Type B pancreatic cell (in vitro differentiated cells): Measurements from ENCODE around the gene CAMK1D. TPM values are rescaled to one million over a fixed set of nuclear protein-coding genes. Genes with fewer than 3 reads are reported as not detected.

Source experiments
- DNase-seq: peaks from one replicate; pipeline ENCODE4 v3.0.0; 2021; ENCODE audit warnings: mixed read lengths; ENCODE audit not compliant: unreplicated experiment; ENCODE audit errors: extremely low spot score
- H3K27ac Mint-ChIP-seq: 2 replicates; pipeline ENCODE4 v1.8.0; 2021; ENCODE audit warnings: mild to moderate bottlenecking, mixed read lengths
- H3K27me3 Mint-ChIP-seq: 2 replicates; pipeline ENCODE4 v1.8.0; 2021; ENCODE audit warnings: mixed read lengths
- H3K36me3 Mint-ChIP-seq: 2 replicates; pipeline ENCODE4 v1.8.0; 2021; ENCODE audit warnings: mixed read lengths
- H3K4me1 Mint-ChIP-seq: one replicate; pipeline ENCODE4 v1.8.0; 2021; ENCODE audit warnings: mixed read lengths; ENCODE audit not compliant: unreplicated experiment
- H3K4me3 Mint-ChIP-seq: 2 replicates; pipeline ENCODE4 v1.8.0; 2021; ENCODE audit warnings: mild to moderate bottlenecking, mixed read lengths
- H3K9me3 Mint-ChIP-seq: 2 replicates; pipeline ENCODE4 v1.8.0; 2021; ENCODE audit warnings: mixed read lengths
- total RNA-seq: library from RNA; stranded (reverse); gene quantifications from 2 replicates; pipeline ENCODE4 v1.2.1, GENCODE V29; 2021; ENCODE audit warnings: low replicate concordance
- TF ChIP-seq, protein P1 (sequence below): fragments of 200-600 bp; sonication (generic); conservative IDR thresholded peaks from 2 replicates; pipeline ENCODE4 v1.5.0; 2021; ENCODE audit warnings: antibody characterized with exemption, mild to moderate bottlenecking

The CAMK1D gene
- total RNA-seq, 1 donor from 2014 or later, result 12.2 TPM

- peaks cover 7% of the 10 kb centered on the region for H3K4me1 Mint-ChIP-seq
- H3K27me3 Mint-ChIP-seq, result no peaks in the 10 kb centered on the region
- H3K27ac Mint-ChIP-seq, result no peak overlapping the region
- TF ChIP-seq, protein P1, sequence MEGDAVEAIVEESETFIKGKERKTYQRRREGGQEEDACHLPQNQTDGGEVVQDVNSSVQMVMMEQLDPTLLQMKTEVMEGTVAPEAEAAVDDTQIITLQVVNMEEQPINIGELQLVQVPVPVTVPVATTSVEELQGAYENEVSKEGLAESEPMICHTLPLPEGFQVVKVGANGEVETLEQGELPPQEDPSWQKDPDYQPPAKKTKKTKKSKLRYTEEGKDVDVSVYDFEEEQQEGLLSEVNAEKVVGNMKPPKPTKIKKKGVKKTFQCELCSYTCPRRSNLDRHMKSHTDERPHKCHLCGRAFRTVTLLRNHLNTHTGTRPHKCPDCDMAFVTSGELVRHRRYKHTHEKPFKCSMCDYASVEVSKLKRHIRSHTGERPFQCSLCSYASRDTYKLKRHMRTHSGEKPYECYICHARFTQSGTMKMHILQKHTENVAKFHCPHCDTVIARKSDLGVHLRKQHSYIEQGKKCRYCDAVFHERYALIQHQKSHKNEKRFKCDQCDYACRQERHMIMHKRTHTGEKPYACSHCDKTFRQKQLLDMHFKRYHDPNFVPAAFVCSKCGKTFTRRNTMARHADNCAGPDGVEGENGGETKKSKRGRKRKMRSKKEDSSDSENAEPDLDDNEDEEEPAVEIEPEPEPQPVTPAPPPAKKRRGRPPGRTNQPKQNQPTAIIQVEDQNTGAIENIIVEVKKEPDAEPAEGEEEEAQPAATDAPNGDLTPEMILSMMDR, result no peak
- no peaks in the 10 kb centered on the region for H3K9me3 Mint-ChIP-seq
- no peak for DNase-seq
- H3K36me3 Mint-ChIP-seq, result no peaks in the 10 kb centered on the region
- H3K4me3 Mint-ChIP-seq, result no peak overlapping the region
These were observed 293.9 kb downstream of the CAMK1D start for GRCh38 chr10:12643279-12643678.

DNA sequence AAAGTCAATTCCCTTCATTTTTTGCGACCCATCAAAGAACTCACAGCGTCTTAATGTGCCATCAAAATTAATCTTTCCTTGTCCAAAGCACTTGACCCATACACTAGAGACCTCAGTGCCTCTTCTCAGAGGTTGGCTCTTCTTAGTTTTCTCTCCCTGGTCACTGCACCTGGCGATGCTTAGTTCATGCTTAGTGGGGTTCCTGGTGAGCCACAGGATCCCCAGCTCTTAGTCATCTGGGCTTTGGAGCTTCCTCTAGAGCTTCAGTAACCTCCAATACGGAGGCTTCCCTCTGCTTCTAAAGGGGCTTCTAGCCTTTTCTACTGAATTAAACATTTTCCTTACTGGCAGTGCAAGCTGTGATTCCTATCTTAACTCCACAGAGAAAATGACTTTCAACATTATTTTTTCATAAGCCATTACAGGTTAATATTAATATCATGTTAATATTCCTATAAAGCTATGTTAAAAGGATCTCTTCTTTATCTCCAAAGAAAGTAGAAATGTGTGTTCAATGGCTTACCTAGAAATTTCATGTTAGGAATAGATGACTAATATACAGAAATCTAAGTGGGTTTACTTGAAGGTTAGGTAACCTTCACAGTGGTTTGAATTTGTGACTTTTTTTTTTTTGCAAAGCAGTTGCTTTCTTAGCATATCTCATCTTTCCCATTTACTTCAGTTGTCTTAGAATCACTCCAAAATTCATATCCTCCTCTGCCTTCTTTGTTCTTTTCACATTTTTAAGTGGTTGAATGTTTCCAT, 295.2 kb downstream of the CAMK1D start:
- Mint-ChIP-seq H3K36me3 (no peaks in the 10 kb centered on the region), H3K27ac (no peak overlapping the region), H3K9me3 (no peaks in the 10 kb centered on the region), H3K4me1 (peaks cover 10% of the 10 kb centered on the region), H3K27me3 (no peaks in the 10 kb centered on the region), H3K4me3 (no peak overlapping the region)
- no peak for DNase-seq
- TF ChIP-seq, protein P1, result no peak

DNA sequence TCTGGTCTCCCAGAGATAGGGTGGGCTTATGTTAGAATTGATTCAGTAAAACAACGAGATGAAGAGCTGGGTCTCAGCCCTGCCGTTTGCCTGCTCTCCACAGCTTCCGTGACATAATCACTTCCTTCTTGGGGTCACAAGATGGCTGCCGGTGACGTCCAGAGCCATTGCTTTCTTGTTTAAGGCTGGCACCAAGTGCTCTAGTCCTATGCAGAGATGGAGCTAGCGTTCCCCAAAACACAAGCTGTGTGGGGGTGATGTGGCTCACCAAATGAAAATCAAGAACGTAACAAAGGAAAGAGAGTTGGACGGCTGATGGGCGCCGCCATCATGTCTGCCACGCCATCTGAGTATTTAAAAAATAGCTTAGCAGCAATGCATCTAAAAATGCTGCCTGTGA, 296.1 kb downstream of the CAMK1D start:
- Mint-ChIP-seq H3K36me3 (no peaks in the 10 kb centered on the region), H3K9me3 (no peaks in the 10 kb centered on the region), H3K27ac (no peak overlapping the region), H3K4me3 (no peak overlapping the region), H3K4me1 (peaks cover 5% of the 10 kb centered on the region), H3K27me3 (no peaks in the 10 kb centered on the region)
- TF ChIP-seq, protein P1, result no peak
- no peak for DNase-seq

- Mint-ChIP-seq H3K27ac (no peak overlapping the region), H3K36me3 (no peaks in the 10 kb centered on the region), H3K4me1 (peaks cover 5% of the 10 kb centered on the region), H3K27me3 (no peaks in the 10 kb centered on the region), H3K4me3 (no peak overlapping the region), H3K9me3 (no peaks in the 10 kb centered on the region)
- TF ChIP-seq, protein P1, result no peak
- no peak for DNase-seq
These were observed 299.8 kb downstream of the CAMK1D start for GRCh38 chr10:12649012-12649584.

GRCh38 chr10:12650122-12650521, 300.8 kb downstream of the CAMK1D start:
- H3K27me3 Mint-ChIP-seq, result no peaks in the 10 kb centered on the region
- peaks cover 4% of the 10 kb centered on the region for H3K9me3 Mint-ChIP-seq

More at GRCh38 chr10:12650122-12650521, 300.8 kb downstream of the CAMK1D start:
- no peak overlapping the region for H3K27ac Mint-ChIP-seq
- peaks cover 5% of the 10 kb centered on the region for H3K4me1 Mint-ChIP-seq
- TF ChIP-seq, protein P1, result no peak
- H3K36me3 Mint-ChIP-seq, result no peaks in the 10 kb centered on the region
- DNase-seq, result no peak
- no peak overlapping the region for H3K4me3 Mint-ChIP-seq
